Osteocyte (in vitro differentiated cells): ENCODE results near the gene ANKRD12. TPM values are rescaled to one million over a fixed set of nuclear protein-coding genes. Genes with fewer than 3 reads are reported as not detected.
"Not testable (repeated sequence)": the region's sequence is repeated elsewhere in the genome, so short reads cannot be mapped to it uniquely, and the experiment has no call there.

Experiments used
- DNase-seq: peaks from one replicate; pipeline ENCODE4 v3.0.0; 2021; ENCODE audit warnings: mixed read lengths; ENCODE audit not compliant: unreplicated experiment; ENCODE audit errors: extremely low spot score
- H3K27ac Mint-ChIP-seq: one replicate; pipeline ENCODE4 v1.8.0; 2021; ENCODE audit warnings: mild to moderate bottlenecking, mixed read lengths; ENCODE audit not compliant: unreplicated experiment
- H3K27me3 Mint-ChIP-seq: one replicate; pipeline ENCODE4 v1.8.0; 2021; ENCODE audit warnings: mixed read lengths; ENCODE audit not compliant: unreplicated experiment
- H3K36me3 Mint-ChIP-seq: one replicate; pipeline ENCODE4 v1.8.0; 2021; ENCODE audit warnings: mixed read lengths; ENCODE audit not compliant: unreplicated experiment
- H3K4me1 Mint-ChIP-seq: one replicate; pipeline ENCODE4 v1.8.0; 2021; ENCODE audit warnings: mixed read lengths; ENCODE audit not compliant: unreplicated experiment
- H3K4me3 Mint-ChIP-seq: one replicate; pipeline ENCODE4 v1.8.0; 2021; ENCODE audit warnings: mild to moderate bottlenecking, moderate library complexity, mixed read lengths; ENCODE audit not compliant: unreplicated experiment
- H3K9me3 Mint-ChIP-seq: one replicate; pipeline ENCODE4 v1.8.0; 2021; ENCODE audit warnings: mixed read lengths; ENCODE audit not compliant: unreplicated experiment
- total RNA-seq: library from RNA; stranded (reverse); gene quantifications from 2 replicates; pipeline ENCODE4 v1.2.1, GENCODE V29; 2021
- TF ChIP-seq, protein P1 (sequence below): fragments of 200-600 bp; sonication (generic); IDR thresholded peaks from 2 replicates; pipeline ENCODE4 v1.5.0; 2021; ENCODE audit warnings: antibody characterized with exemption, mild to moderate bottlenecking, moderate library complexity

ANKRD12 gene
- total RNA-seq, 1 donor from 2014 or later = 40.0 TPM

DNA sequence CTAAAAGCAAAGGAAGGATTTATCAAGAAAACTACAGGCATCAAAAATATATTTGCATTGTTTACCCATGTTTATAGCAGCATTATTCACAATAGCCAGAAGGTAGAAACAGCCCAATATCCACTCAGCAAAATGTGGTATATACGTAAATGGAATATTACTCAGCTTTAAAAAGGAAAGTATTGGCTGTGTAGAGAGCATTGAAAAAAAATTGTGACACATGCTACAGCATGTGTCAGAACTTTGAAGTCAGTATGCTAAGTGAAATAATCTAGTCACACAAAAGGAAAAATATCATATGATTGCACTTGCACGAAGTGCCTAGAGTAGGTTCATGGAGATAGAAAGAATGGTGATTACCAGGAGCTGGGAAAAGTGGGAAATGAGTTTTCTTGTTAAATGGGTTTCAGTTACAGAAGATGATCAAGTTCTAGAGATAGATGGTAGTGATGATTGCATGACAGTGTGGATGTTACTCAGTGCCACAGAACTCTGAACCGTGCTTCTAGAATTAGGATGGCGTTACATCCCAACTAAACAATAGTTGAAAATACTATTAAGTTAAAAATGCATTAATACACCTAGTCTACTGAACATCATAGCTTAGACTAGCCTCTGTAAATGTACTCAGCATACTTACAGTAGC is 20.1 kb downstream of the ANKRD12 start:
- H3K27me3 Mint-ChIP-seq = no peaks in the 10 kb centered on the region
- peaks cover 4% of the 10 kb centered on the region for H3K36me3 Mint-ChIP-seq
- peaks cover 10% of the 10 kb centered on the region for H3K4me1 Mint-ChIP-seq
- no peaks in the 10 kb centered on the region for H3K9me3 Mint-ChIP-seq
- DNase-seq = no peak
- H3K4me3 Mint-ChIP-seq = no peak overlapping the region
- TF ChIP-seq, protein P1, sequence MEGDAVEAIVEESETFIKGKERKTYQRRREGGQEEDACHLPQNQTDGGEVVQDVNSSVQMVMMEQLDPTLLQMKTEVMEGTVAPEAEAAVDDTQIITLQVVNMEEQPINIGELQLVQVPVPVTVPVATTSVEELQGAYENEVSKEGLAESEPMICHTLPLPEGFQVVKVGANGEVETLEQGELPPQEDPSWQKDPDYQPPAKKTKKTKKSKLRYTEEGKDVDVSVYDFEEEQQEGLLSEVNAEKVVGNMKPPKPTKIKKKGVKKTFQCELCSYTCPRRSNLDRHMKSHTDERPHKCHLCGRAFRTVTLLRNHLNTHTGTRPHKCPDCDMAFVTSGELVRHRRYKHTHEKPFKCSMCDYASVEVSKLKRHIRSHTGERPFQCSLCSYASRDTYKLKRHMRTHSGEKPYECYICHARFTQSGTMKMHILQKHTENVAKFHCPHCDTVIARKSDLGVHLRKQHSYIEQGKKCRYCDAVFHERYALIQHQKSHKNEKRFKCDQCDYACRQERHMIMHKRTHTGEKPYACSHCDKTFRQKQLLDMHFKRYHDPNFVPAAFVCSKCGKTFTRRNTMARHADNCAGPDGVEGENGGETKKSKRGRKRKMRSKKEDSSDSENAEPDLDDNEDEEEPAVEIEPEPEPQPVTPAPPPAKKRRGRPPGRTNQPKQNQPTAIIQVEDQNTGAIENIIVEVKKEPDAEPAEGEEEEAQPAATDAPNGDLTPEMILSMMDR = no peak
- no peak overlapping the region for H3K27ac Mint-ChIP-seq

DNA sequence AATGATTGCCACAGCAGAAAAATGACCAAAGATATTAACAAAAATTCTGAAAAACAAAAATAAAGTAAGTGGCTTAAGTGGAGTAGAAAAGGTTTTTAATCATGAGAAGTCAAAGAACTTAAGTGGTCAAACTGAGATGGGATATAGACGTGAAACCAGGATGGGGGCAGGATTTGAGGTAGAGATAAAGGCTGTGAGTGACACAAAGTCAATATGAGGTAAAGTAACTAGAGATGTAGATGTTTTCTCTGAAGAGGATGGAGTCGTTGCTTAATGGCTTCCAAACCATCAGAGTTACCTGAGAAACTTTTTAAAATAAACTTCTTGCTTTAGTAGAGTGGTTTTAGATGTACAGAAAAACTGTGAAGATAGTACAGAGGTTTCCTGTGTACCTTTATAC is 21.2 kb downstream of the ANKRD12 start:
- no peak overlapping the region for H3K4me3 Mint-ChIP-seq
- DNase-seq = no peak
- peaks cover 7% of the 10 kb centered on the region for H3K9me3 Mint-ChIP-seq
- H3K27me3 Mint-ChIP-seq = no peaks in the 10 kb centered on the region
- TF ChIP-seq, protein P1 = no peak
- H3K4me1 Mint-ChIP-seq = peaks cover 10% of the 10 kb centered on the region
- no peak overlapping the region for H3K27ac Mint-ChIP-seq
- H3K36me3 Mint-ChIP-seq = peaks cover 9% of the 10 kb centered on the region

- DNase-seq = no peak
- peaks cover 3% of the 10 kb centered on the region for H3K4me1 Mint-ChIP-seq
- no peak overlapping the region for H3K4me3 Mint-ChIP-seq
- peaks cover 29% of the 10 kb centered on the region for H3K9me3 Mint-ChIP-seq
- H3K27me3 Mint-ChIP-seq = no peaks in the 10 kb centered on the region
- peaks cover 24% of the 10 kb centered on the region for H3K36me3 Mint-ChIP-seq
- TF ChIP-seq, protein P1 = no peak
- no peak overlapping the region for H3K27ac Mint-ChIP-seq
These were observed 23.4 kb downstream of the ANKRD12 start for GRCh38 chr18:9160014-9160413.

- not testable (repeated sequence) for H3K27me3 Mint-ChIP-seq, H3K27ac Mint-ChIP-seq, DNase-seq, H3K4me3 Mint-ChIP-seq, H3K4me1 Mint-ChIP-seq
- peaks cover 21% of the 10 kb centered on the region for H3K36me3 Mint-ChIP-seq
- H3K9me3 Mint-ChIP-seq = peaks cover 31% of the 10 kb centered on the region
These were observed 26.1 kb downstream of the ANKRD12 start for GRCh38 chr18:9162663-9163062.

DNA sequence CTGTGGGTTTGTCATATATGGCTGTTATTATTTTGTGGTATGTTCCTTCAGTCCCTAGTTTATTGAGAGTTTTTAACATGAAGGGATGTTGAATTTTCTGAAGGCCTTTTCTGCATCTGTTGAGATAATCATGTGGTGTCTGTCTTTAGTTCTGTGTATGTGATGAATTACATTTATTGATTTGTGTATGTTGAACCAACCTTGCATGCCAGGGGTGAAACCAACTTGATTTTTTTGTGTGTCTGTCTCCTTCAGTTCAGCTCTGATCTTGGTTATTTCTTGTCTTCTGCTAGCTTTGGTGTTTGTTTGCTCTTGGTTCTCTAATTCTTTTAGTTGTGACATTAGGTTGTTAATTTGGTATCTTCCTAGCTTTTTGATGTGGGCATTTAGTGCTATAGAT is 27.6 kb downstream of the ANKRD12 start:
- not testable (repeated sequence) for H3K4me3 Mint-ChIP-seq, DNase-seq, H3K27ac Mint-ChIP-seq, H3K4me1 Mint-ChIP-seq, H3K27me3 Mint-ChIP-seq
- peaks cover 23% of the 10 kb centered on the region for H3K36me3 Mint-ChIP-seq
- H3K9me3 Mint-ChIP-seq = peaks cover 34% of the 10 kb centered on the region

DNA sequence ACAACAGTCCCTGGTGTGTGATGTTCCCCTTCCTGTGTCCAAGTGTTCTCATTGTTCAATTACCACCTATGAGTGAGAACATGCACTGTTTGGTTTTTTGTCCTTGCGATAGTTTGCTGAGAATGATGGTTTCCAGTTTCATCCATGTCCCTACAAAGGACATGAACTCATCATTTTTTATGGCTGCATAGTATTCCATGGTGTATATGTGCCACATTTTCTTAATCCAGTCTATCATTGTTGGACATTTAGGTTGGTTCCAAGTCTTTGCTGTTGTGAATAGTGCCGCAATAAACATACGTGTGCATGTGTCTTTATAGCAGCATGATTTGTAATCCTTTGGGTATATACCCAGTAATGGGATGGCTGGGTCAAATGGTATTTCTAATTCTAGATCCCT is 29.3 kb downstream of the ANKRD12 start:
- Mint-ChIP-seq H3K9me3 (peaks cover 38% of the 10 kb centered on the region), H3K36me3 (peaks cover 23% of the 10 kb centered on the region)
- not testable (repeated sequence) for H3K27me3 Mint-ChIP-seq, DNase-seq, H3K4me1 Mint-ChIP-seq, H3K4me3 Mint-ChIP-seq, H3K27ac Mint-ChIP-seq

- not testable (repeated sequence) for H3K4me1 Mint-ChIP-seq, H3K36me3 Mint-ChIP-seq, H3K4me3 Mint-ChIP-seq, H3K27me3 Mint-ChIP-seq, DNase-seq, H3K27ac Mint-ChIP-seq
- peaks cover 14% of the 10 kb centered on the region for H3K9me3 Mint-ChIP-seq
These were observed 32.9 kb downstream of the ANKRD12 start for GRCh38 chr18:9169515-9169914.

GRCh38 chr18:9171919-9172318 is 35.3 kb downstream of the ANKRD12 start:
- not testable (repeated sequence) for H3K4me1 Mint-ChIP-seq, H3K27me3 Mint-ChIP-seq, DNase-seq, H3K27ac Mint-ChIP-seq, H3K4me3 Mint-ChIP-seq, H3K9me3 Mint-ChIP-seq, H3K36me3 Mint-ChIP-seq
